ENCODE results near the gene CLCA2.

Gene CLCA2

DNA sequence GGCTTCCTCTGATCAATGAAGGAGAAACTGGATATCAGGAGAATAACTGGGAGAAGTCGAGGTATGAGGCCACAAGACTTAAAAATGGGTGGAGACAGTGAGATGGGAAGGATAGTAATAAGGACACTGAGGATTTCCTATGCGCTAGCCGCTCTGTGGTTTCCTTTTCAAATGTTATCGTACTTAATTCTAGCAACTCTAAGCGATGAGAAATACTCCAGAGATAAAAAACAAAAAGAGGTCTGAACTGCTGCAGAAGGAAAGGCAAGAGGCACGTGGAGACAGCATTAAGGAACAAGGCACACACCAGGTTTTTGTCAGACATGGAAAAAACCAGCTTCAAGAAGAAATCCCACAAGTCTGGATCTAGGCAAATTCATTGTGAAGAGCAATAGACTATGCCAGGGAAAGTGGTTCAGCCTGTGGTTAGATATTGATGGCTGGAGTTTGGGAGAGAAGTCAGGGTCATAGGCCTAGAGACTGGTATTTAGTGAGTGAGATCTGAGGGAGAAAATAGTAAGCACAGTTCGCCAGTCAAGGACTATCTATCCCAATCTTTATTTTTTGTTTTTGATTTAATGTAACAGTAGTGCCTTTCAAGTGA lies 5.3 kb downstream of the CLCA2 start:
- DNase-seq (ENCODE audit: low read depth, low spot score): no peak

DNA sequence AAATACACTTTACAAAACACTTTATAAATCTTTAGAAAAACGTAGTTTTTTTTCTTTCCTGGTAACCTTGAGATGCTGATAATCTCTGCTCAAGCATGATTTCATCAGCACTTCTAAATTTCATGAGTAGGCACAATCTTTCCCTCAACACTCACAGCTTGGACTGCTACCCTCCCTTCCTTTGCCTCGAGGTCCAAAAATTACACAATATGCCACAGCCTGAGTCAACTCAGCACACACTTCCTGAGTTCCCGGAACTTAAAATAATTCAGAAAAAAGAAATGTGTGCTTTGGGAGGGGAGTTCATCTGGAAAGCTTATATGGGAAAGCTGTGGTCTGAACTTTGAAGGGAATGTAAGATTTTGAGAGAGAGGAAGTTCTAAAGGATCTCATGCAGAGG lies 5.9 kb downstream of the CLCA2 start:
- no peak for DNase-seq (ENCODE audit: low read depth, low spot score)

DNA sequence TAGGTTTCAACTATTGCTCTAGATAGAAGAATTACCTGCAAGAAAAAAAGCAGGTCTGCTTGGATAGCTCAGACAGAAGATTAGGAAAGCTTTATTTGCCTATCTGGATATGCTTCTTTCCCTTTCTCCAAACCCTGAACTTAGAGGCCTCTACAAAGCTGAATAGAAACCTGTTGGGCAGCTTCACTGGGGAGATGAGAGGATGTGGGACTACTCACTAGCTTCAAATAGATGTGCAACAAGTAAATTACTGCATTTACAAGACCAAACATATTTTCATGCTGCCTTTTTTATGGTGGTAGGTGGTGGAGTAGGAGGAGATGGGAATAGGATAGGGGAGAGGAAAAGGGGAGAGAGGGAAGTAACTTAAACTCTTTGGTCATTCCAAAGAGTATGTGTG lies 6.4 kb downstream of the CLCA2 start:
- no peak for DNase-seq (ENCODE audit: low read depth, low spot score)

DNA sequence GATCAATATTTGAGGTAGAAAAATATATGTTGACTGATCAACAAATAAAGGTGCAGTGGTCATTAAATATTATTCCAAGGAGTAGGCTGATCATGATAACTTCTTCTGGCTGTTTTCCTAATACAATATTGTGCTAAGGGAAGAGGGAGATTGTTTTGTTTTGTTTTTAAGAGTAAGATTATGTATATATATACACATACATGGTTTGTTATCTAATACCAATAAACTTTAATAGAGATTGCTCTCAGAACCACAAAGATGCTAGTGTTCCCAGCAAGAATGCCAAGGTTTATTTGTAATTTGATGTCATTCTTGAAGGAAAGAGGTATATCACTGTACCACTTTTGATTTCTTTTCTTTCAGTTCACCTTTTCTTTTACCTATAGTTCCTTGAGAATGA lies 10.1 kb downstream of the CLCA2 start:
- no peak for DNase-seq (ENCODE audit: low read depth, low spot score)

DNA sequence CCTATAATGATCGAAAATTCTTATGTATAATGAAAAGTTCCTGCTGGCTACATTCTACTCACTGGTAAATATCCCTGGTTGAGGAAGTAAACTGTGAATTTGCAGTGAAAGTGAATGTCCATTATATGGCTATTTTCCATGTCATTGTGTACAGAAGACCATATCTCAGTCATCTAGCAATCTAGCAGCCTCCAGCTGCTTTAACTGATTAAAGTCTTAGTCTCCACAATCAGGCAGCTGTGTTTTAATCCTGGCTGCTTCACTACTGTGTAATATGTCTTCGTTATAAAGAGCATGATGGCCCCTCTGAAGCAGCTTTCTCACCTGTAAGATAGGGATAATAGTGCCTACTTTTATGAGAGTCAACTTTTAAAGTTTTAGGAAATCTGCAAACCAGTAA lies 11.4 kb downstream of the CLCA2 start:
- DNase-seq (ENCODE audit: low read depth, low spot score): no peak

DNA sequence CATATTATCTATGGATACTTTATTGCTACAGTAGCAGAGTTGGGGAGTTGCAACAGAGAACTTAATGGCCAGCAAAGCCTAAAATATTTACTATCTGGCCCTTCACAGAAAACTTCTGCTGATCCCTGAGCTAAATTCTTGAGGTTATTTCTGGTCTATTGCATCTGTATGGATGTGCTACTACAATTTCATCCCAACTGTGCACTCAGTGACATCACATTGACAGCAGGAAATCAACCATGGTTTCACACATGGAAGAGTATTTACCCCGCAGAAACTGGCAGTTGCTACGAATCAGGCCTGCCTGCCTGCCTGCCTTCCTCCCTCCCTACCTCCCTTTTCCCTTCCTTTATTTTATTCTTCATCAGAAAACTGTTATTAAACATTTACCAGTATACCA lies 12.1 kb downstream of the CLCA2 start:
- DNase-seq (ENCODE audit: low read depth, low spot score): no peak

DNA sequence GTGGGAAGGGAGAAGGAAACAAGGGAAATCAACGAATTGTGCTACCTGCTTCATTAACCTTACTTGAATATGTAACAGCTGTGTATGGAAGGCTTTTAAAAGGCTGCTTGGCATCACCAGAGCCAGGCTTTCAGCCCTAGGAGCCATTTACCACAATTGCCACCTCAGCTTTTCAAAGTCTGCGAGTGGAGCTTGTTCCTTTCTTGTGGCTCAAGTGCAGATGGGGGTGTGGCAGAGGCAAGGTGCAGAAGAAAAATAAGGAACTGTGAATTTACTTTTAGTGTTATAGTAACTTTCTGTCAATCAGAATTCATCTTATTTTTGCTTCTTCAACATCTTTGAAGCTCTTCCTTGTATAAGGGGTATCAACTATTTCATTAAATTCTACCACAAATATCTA lies 17.6 kb downstream of the CLCA2 start:
- DNase-seq (ENCODE audit: low read depth, low spot score): no peak

DNA sequence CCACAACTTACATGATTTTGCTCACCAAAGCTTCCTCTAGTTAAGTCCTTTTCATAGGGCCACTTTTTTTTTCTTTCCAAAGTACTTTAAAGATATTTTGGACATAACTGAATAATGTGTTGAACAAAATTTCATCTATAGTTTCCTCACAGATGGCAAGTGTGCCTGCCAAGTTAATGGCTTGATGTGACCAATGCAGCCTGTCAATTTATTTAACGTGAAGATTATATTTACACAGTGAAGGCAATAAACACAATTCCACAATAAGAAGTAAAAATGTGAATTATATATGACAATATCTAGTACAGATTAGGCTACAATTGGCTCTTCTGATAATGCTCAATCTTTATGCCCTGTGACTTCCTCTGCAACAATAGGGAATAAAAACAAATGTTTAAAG lies 18.0 kb downstream of the CLCA2 start:
- DNase-seq (ENCODE audit: low read depth, low spot score): no peak

DNA sequence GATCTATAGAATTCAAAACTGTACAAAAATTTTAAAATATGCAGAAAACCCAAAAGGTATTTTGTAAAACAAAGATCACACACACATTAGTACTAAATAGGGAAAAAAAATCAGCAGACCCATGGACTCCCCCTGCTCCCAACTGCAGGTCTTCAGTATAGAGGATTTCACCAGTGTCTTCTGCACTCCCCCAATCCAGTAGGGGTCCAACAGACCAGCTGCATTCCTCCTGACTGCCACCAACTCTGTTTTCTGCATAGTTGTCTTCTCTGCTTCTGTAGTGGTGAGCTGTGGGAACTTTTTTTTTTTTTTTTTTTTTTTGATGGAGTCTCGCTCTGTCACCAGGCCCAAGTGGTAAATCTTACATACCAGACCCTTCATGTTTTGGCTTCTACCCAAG lies 21.9 kb downstream of the CLCA2 start:
- no peak for DNase-seq (ENCODE audit: low read depth, low spot score)

DNA sequence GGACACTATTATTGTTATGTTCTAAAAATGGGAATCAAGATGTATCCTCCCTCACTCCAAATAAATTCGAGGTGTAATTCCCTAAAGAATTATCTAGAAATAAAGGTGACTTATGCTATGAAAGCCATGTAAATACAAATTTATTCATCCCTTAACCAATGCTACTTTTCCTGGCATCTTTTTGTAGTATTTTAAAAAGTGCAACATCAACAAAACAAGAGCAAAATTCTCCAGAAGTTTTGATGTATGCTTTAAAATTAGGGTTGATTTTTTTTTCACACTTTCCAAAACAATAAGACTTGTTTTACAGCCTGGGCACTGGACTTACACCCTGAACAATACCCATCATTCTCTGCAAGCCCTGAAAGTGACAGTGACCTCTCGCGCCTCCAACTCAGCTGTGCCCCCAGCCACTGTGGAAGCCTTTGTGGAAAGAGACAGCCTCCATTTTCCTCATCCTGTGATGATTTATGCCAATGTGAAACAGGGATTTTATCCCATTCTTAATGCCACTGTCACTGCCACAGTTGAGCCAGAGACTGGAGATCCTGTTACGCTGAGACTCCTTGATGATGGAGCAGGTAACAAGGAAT lies 23.3 kb downstream of the CLCA2 start:
- no peak for DNase-seq (ENCODE audit: low read depth, low spot score)

DNA sequence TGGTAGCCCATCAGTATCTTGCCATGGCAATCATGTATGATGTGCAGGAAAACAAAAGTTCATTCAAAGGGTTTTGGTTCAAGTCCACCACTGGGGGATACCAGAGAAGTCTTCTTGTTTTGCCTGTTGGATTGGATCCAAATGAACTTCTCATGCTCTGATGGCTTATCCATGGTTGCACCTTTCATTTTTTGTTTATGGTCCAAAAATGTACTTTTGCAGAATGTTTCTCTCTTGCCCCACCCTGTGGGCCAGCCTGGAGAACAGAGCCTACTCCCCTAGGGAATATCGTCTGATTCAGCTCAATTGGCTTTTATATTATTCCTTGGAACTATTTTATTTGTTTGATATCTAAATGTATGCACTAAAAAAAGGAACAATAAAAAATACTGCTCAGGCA lies 24.7 kb downstream of the CLCA2 start:
- DNase-seq (ENCODE audit: low read depth, low spot score): no peak

DNA sequence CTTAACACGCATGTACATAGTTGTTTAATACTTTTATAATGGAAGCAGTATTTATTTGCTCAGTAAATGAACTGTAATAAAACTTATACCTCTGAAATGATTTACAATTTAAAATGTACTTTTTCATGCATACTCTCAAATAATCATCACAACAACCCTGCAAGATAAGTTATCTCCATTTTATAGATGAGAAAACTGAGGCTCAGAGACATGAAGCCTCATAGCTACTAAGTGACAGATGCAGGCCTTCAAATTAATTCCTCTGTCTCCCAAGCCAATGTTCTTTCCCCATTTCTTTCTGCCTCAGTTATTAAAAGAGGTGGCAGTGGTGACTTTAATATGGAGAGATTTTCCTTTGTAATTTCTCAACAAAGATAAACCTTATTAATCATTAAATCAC lies 25.1 kb downstream of the CLCA2 start:
- DNase-seq (ENCODE audit: low read depth, low spot score): no peak

DNA sequence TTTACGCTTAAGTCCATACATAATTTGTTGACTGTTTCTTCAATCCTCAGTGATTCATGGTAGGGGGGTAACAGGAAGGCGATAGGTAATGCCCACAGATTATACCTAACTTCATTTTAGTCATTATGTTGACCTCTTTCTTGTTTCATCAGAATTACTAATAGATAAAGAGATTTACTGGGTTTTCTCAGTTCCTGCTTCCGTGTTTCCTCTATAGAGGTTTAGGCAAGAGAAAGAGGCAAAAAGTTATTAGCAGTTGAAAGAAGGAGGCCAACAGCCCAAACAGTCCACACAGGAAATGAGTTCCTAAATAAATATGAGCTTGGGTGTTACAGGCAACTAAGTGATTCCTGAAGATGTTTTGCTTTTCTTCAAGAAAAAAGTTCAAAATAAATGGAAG lies 26.9 kb downstream of the CLCA2 start:
- DNase-seq (ENCODE audit: low read depth, low spot score): no peak

DNA sequence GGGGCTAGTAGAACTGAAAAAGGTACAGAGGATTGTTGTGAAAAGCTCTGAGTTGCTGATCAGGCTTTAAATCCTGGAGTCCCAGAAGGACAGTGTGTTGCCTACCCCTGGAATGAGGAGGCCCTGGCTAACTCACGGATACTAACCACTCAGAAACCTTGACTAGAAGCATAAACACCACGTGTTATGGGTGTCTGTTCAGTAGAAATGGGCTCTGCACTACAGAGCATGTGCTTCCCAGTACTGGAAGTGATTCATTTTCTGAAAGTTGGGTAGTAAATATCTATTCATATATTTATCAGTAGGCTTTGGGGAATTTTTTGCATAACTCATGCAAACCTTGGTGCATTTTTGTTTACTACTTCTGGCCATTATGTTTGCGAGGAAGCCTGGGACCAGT lies 29.7 kb downstream of the CLCA2 start:
- no peak for DNase-seq (ENCODE audit: low read depth, low spot score)

DNA sequence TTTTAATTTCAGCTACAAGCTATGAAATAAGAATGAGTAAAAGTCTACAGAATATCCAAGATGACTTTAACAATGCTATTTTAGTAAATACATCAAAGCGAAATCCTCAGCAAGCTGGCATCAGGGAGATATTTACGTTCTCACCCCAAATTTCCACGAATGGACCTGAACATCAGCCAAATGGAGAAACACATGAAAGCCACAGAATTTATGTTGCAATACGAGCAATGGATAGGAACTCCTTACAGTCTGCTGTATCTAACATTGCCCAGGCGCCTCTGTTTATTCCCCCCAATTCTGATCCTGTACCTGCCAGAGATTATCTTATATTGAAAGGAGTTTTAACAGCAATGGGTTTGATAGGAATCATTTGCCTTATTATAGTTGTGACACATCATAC lies 31.1 kb downstream of the CLCA2 start:
- no peak for DNase-seq (ENCODE audit: low read depth, low spot score)

DNA sequence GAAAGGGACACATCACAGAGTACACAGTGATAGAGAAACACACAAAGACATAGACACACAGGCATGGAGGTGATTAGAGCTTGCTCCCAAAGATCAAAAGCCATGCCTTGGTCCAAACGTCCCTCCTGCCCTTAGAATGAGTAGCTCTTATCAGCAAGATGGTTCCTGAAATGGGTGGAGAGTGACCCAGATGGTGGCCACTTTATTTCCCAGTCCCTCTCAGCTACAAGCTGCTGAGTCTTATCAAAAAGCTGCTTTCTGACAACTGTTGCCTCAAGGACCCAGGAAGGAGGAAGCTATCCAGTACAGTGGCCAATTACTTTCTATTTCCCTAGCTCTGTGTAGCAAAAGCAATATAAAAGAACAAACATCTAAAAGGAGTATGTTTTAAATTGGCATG lies 37.0 kb downstream of the CLCA2 start:
- DNase-seq (ENCODE audit: low read depth, low spot score): no peak

DNA sequence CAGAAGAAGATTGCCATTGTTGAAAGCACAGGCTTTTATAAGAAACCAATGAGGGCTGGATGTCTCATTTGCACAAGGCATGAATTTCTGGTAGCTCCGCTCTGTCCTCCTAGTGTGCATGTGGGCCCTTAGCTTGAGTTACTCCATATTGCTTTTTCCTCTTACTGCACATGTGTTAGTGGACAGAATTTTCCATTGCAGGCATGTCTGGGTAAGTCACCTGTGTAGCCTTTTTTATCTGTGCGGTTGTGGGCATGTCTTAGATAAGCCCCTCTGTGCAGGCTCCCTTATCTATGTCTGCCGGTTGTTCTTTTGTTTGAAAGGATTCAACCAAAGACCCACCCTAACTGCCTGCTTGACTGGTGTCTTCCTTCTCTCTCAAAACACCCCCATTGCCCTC lies 37.5 kb downstream of the CLCA2 start:
- DNase-seq (ENCODE audit: low read depth, low spot score): no peak

DNA sequence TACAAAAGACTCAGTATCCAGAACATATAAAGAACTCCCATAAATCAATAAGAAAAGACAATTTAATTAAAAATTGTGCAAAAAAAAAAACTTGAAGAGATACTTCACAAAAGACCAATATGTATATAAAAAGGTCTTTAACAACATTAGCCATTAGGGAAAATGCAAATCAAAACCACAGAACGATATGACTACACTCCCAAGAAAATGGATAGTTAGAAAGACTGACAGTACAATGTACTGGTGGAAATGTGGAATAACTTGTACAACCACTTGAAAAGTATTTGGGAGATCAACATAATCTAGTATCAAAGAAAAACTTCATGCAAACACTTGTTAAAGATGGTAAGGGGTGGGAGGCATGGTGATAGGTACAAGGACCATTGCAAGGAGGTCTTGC lies 40.8 kb downstream of the CLCA2 start:
- DNase-seq (ENCODE audit: low read depth, low spot score): no peak

DNA sequence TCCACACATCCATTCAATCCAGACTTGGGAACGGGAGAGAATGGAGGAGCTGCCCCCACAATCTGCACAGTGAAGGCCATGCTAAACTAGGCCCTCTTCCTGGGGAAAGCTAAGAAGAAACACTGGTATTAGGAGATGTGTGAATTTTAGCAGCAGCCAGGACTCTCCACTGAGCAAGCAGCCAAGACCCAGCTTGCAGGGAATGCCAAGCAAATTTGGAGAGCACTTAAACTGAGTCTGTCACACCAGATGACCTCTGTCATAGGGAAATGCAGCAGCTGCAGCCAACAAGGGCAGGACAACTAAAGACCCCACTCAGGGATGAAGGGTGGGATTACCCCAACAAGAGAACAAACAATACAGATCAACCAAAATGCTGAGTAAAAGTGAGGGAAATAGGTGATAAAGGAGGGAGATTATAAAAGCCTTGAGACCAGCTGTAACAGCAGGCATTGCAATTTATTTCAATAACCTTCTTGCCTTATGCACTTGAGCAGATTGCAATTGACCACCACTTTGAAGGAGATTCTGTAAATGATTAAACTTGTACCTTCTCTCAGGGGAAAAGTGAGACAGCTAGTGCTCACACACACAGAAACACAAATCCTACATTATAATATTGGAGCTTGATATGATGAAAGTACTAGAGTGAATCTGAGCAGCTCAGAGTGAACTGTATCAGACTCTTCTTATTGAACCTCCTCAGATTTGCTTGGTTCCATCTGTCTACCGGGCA lies 42.3 kb downstream of the CLCA2 start:
- DNase-seq (ENCODE audit: low read depth, low spot score): no peak

DNA sequence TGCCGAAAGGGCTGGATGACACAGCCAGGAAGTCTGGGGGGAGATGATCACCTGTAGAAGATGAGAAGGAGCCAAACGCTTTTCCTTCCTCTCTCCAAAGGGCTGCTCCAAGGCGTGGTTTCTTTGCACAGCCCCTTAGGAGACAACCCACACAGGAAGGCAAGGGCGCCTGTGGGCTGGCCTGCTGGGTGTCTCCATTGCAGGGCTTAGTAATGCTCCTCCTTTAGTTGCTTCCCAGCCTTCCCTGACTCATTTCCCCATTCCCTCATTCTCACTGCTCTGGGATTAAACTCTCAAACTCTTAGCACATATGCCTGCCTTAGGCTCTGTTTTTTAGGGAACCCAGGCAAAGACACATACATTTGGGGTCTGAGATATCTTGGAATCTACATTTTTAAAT lies 43.0 kb downstream of the CLCA2 start:
- DNase-seq (ENCODE audit: low read depth, low spot score): no peak

DNA sequence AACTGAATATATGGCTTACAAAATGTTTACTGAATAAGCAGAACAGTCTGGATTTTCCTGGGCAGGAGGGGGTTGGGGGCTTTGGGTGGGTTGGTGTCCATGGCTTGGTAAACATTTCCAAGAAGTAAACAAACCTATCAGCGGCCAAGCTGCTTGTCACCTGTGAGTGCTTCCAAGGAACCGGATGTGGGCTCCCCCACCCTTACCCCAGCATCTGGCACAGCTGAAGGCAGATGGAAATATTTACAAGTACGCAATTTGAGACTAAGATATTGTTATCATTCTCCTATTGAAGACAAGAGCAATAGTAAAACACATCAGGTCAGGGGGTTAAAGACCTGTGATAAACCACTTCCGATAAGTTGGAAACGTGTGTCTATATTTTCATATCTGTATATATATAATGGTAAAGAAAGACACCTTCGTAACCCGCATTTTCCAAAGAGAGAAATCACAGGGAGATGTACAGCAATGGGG lies 44.6 kb downstream of the CLCA2 start, which contains the start of gene CLCA1:
Gene CLCA1 (plus strand): TSS at position 427 of the 477 bp plus-strand sequence. CDS start 45 bp downstream, at position 472.
- no peak for DNase-seq (ENCODE audit: low read depth, low spot score)

DNA sequence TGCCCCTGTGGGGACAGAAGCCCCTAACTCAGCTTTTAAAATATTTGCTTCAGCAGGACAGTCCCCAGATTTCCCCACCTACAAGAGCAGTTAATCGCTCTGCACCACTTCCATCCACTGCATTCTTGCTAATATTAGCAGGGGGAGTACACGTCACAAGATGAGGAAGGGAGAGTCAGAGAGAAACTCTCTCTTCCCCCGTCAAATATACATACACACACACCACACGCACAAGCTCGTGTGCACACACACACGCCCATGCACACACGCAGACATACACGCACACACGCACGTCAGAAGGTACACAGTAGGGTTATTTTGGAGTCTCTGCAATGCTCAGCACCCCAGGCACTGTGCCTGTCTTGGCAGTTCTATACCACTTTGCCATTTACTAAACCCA lies 46.9 kb downstream of the CLCA2 start:
- DNase-seq (ENCODE audit: low read depth, low spot score): no peak

DNA sequence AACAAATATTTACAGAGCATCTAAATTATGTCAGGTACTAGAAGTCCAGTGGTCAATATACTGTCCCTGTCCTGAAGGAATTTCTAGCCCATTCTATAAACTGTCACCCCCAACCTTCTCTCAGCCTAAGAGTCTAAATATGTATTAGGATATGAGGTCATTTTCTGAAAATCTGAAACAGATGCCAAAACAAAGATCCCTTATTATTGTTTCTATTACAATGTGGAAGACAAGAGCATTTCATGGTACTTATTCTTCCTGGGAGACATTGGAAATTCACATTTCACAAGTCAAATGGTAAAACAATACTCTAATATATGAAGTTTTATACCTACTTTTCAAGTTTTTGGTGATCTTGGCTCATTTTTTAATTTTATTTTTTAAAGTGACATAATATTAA lies 47.3 kb downstream of the CLCA2 start:
- no peak for DNase-seq (ENCODE audit: low read depth, low spot score)
